ENCODE data around the gene CLSTN3. TPM values are rescaled to one million over a fixed set of nuclear protein-coding genes. Genes with fewer than 3 reads are reported as not detected.

CLSTN3 gene
- total and polyA plus RNA-seq, 2 donors from 2014 or later, result 33.0 to 64.2 TPM

GRCh38 chr12:7141351-7142005, 11.3 kb downstream of the CLSTN3 start:
- TF ChIP-seq CTCF (IDR thresholded peaks at IDR 0.05; ENCODE audit: borderline replicate concordance, extremely low read depth, insufficient read depth), result no peak
- Histone ChIP-seq H3K27me3 (ENCODE audit: control insufficient read depth, insufficient read depth, low read length) (no peaks in the 10 kb centered on the region), H3K4me3 (ENCODE audit: low read length in 3 of 3) (no peak overlapping the region), H3K9me3 (ENCODE audit: control insufficient read depth in 2 of 3, insufficient read depth in 1 of 3, low read length in 3 of 3) (no peaks in the 10 kb centered on the region), H3K9ac (ENCODE audit: low read length in 3 of 3) (no peak overlapping the region), H3K36me3 (ENCODE audit: control insufficient read depth in 2 of 3, insufficient read depth in 3 of 3, low read length in 3 of 3) (peaks cover 0 to 43% (median 12%) of the 10 kb centered on the region in 3 donors), H3K27ac (ENCODE audit: low read depth in 2 of 2, low read length in 2 of 2) (no peak overlapping the region), H3K4me1 (ENCODE audit: control insufficient read depth in 2 of 3, insufficient read depth in 2 of 3, low read depth in 1 of 3, low read length in 3 of 3) (no peaks in the 10 kb centered on the region)
- intact Hi-C loops (cut with DNase I), result no loop called here
- FAIRE-seq (no peak), DNase-seq (no peak)

GRCh38 chr12:7142056-7142644, 12.0 kb downstream of the CLSTN3 start:
- FAIRE-seq, result no peak
- Histone ChIP-seq H3K4me1 (ENCODE audit: control insufficient read depth in 2 of 3, insufficient read depth in 2 of 3, low read depth in 1 of 3, low read length in 3 of 3) (no peaks in the 10 kb centered on the region), H3K9me3 (ENCODE audit: control insufficient read depth in 2 of 3, insufficient read depth in 1 of 3, low read length in 3 of 3) (no peaks in the 10 kb centered on the region), H3K27ac (ENCODE audit: low read depth in 2 of 2, low read length in 2 of 2) (no peak overlapping the region), H3K4me3 (ENCODE audit: low read length in 3 of 3) (no peak overlapping the region), H3K36me3 (ENCODE audit: control insufficient read depth in 2 of 3, insufficient read depth in 3 of 3, low read length in 3 of 3) (peaks cover 0 to 36% (median 5%) of the 10 kb centered on the region in 3 donors), H3K9ac (ENCODE audit: low read length in 3 of 3) (no peak overlapping the region), H3K27me3 (ENCODE audit: control insufficient read depth, insufficient read depth, low read length) (no peaks in the 10 kb centered on the region)
- DNase-seq, result peak in 4 of 5 donors; percentile 45 to 54 (median 51)
- peak; percentile 61 for TF ChIP-seq CTCF (IDR thresholded peaks at IDR 0.05; ENCODE audit: borderline replicate concordance, extremely low read depth, insufficient read depth)
- intact Hi-C loops (cut with DNase I), result no loop called here

GRCh38 chr12:7142809-7143465, 12.8 kb downstream of the CLSTN3 start:
- H3K9me3 ChIP-seq (ENCODE audit: control insufficient read depth in 2 of 3, insufficient read depth in 1 of 3, low read length in 3 of 3), result no peaks in the 10 kb centered on the region
- no peaks in the 10 kb centered on the region for H3K4me1 ChIP-seq (ENCODE audit: control insufficient read depth in 2 of 3, insufficient read depth in 2 of 3, low read depth in 1 of 3, low read length in 3 of 3)
- DNase-seq, result peak in 1 of 5 donors; percentile 31
- intact Hi-C loops (cut with DNase I), result no loop called here
- no peak overlapping the region for H3K4me3 ChIP-seq (ENCODE audit: low read length in 3 of 3)
- H3K9ac ChIP-seq (ENCODE audit: low read length in 3 of 3), result no peak overlapping the region
- H3K27ac ChIP-seq (ENCODE audit: low read depth in 2 of 2, low read length in 2 of 2), result no peak overlapping the region
- FAIRE-seq, result no peak
- peaks cover 0 to 31% (median 3%) of the 10 kb centered on the region in 3 donors for H3K36me3 ChIP-seq (ENCODE audit: control insufficient read depth in 2 of 3, insufficient read depth in 3 of 3, low read length in 3 of 3)
- H3K27me3 ChIP-seq (ENCODE audit: control insufficient read depth, insufficient read depth, low read length), result no peaks in the 10 kb centered on the region
- no peak for TF ChIP-seq CTCF (IDR thresholded peaks at IDR 0.05; ENCODE audit: borderline replicate concordance, extremely low read depth, insufficient read depth)

Data from kidney (tissue), 14 donors.